Stimulated activated naive CD8-positive, alpha-beta T cell treated with anti-CD3 and anti-CD28 coated beads, Interleukin-15, amount 100 ng/mL, for 72 hours (primary cell): Measurements from ENCODE around the gene VEGFB.

Experiments used
- ATAC-seq: fragments of 150-1000 bp; cut with Tn5 transposase; 2 replicates; pipeline ENCODE4 v1.10.0; 2021; ENCODE audit warnings: mild to moderate bottlenecking, moderate library complexity
- DNase-seq, 2 donors: peaks; one replicate each; pipeline ENCODE4 v3.0.0; 2021 to 2022
- H3K27ac Mint-ChIP-seq, 2 donors: one replicate each; pipeline ENCODE4 v1.8.0; 2022; ENCODE audit warnings: mild to moderate bottlenecking in 2 of 2, mixed read lengths in 2 of 2, moderate library complexity in 2 of 2
- H3K27me3 Mint-ChIP-seq: one replicate; pipeline ENCODE4 v1.8.0; 2022; ENCODE audit warnings: mixed read lengths
- H3K4me1 Mint-ChIP-seq: one replicate; pipeline ENCODE4 v1.8.0; 2022; ENCODE audit warnings: mild to moderate bottlenecking, mixed read lengths
- H3K4me3 Mint-ChIP-seq, 2 donors: one replicate each; pipeline ENCODE4 v1.8.0; 2022; ENCODE audit warnings: mild to moderate bottlenecking in 2 of 2, mixed read lengths in 2 of 2, moderate library complexity in 1 of 2
- H3K9me3 Mint-ChIP-seq, 2 donors: one replicate each; pipeline ENCODE4 v1.8.0; 2022; ENCODE audit warnings: mixed read lengths in 2 of 2

The VEGFB gene, protein sequence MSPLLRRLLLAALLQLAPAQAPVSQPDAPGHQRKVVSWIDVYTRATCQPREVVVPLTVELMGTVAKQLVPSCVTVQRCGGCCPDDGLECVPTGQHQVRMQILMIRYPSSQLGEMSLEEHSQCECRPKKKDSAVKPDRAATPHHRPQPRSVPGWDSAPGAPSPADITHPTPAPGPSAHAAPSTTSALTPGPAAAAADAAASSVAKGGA

GRCh38 chr11:64233913-64234586, at the start of gene VEGFB:
Gene VEGFB (plus strand): TSS chr11:64234584. CDS start chr11:64234834, 250 bp downstream.
- Mint-ChIP-seq H3K4me3 (peak within 1 kb of the TSS; percentile 90 to 96), H3K9me3 (no peaks in the 10 kb centered on the region), H3K27me3 (no peaks in the 10 kb centered on the region), H3K4me1 (peaks cover 85% of the 10 kb centered on the region), H3K27ac (peak within 1 kb of the TSS; percentile 26 to 77)
- DNase-seq (peak; percentile 67 to 70), ATAC-seq (peak; percentile 63)

- Mint-ChIP-seq H3K9me3 (no peaks in the 10 kb centered on the region), H3K4me3 (peak overlapping the region; percentile 98 to 100), H3K27ac (peak overlapping the region; percentile 100), H3K4me1 (peaks cover 65% of the 10 kb centered on the region), H3K27me3 (no peaks in the 10 kb centered on the region)
- DNase-seq (no peak), ATAC-seq (no peak)
These were observed 49.1 kb upstream of the VEGFB start for GRCh38 chr11:64185175-64185692.

GRCh38 chr11:64185693-64186491, 48.5 kb upstream of the VEGFB start, which contains the start of gene STIP1:
Gene STIP1 (plus strand): TSS chr11:64186171. CDS start chr11:64186262, 91 bp downstream.
- Mint-ChIP-seq H3K4me3 (peak within 1 kb of the TSS; percentile 98 to 100), H3K27me3 (no peaks in the 10 kb centered on the region), H3K9me3 (no peaks in the 10 kb centered on the region), H3K4me1 (peaks cover 66% of the 10 kb centered on the region), H3K27ac (peak within 1 kb of the TSS; percentile 100)
- ATAC-seq: peak; percentile 88
- DNase-seq: peak; percentile 99 to 100

DNA sequence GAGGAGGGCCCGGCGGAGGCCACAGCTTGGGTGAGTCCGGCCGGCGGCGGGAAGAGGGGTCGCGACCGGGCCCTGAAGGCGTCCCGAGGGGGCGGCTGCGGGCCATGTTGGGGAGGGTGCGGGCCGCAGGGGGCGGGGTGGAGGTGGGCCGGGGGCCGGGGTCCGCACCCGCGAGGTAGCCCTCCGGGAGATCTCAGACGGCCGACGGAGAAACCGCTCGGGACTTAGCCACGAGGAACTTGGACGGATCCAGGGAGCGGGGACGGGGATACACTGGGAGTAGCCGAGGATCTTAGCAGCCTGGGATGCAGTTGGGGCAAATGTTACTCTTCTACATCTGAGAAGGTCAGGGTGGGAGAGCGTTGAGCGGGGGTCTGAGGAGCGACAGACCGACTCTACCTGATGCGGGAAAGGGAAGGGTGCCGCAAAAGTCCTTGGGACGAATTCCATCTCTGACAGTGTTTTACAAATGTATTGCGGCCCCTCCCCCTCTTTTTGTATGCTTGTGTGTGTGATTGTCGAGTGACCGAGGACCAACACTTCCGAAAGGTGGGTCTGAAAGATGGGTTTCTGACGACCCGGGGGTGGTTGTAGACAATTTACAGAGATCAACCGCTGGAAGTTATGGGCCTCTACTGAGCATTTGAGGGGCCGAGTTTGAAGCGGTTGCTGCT, 47.8 kb upstream of the VEGFB start:
- Mint-ChIP-seq H3K4me3 (no peak overlapping the region), H3K9me3 (no peaks in the 10 kb centered on the region), H3K4me1 (peaks cover 63% of the 10 kb centered on the region), H3K27me3 (no peaks in the 10 kb centered on the region), H3K27ac (peak overlapping the region in 1 of 2 donors; percentile 100)
- no peak for ATAC-seq
- peak; percentile 63 to 81 for DNase-seq

GRCh38 chr11:64192434-64192833, 42.0 kb upstream of the VEGFB start:
- peaks cover 56% of the 10 kb centered on the region for H3K4me1 Mint-ChIP-seq
- no peaks in the 10 kb centered on the region for H3K27me3 Mint-ChIP-seq
- H3K27ac Mint-ChIP-seq: no peak overlapping the region
- no peak for ATAC-seq
- H3K9me3 Mint-ChIP-seq: no peaks in the 10 kb centered on the region
- DNase-seq: no peak
- no peak overlapping the region for H3K4me3 Mint-ChIP-seq

- H3K27me3 Mint-ChIP-seq: no peaks in the 10 kb centered on the region
- no peaks in the 10 kb centered on the region for H3K9me3 Mint-ChIP-seq
- peaks cover 35% of the 10 kb centered on the region for H3K4me1 Mint-ChIP-seq
- ATAC-seq (no peak), DNase-seq (no peak)
- H3K27ac Mint-ChIP-seq: peak overlapping the region in 1 of 2 donors; percentile 27
- no peak overlapping the region for H3K4me3 Mint-ChIP-seq
These were observed 37.8 kb upstream of the VEGFB start for GRCh38 chr11:64196626-64197025.

DNA sequence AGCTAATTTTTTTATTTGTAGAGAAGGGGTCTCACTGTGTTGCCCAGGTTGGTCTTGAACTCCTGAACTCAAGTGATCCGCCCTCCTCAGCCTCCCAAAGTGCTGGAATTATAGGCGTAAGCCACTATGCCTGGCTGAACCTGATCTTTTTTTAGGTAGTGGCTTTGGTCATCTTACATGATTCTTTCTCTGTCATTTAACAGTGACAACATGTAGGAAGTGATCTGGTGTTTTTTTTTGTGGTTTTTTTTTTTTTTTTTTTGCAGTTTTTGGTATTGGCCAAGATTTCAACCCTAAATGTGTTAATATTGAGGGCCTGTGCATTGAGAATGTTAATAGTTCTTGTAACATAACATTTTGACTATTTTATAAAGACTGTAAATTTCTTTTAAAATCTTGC, 35.9 kb upstream of the VEGFB start:
- Mint-ChIP-seq H3K4me1 (peaks cover 34% of the 10 kb centered on the region), H3K27ac (no peak overlapping the region), H3K4me3 (no peak overlapping the region), H3K27me3 (no peaks in the 10 kb centered on the region), H3K9me3 (no peaks in the 10 kb centered on the region)
- no peak for ATAC-seq
- DNase-seq: no peak

DNA sequence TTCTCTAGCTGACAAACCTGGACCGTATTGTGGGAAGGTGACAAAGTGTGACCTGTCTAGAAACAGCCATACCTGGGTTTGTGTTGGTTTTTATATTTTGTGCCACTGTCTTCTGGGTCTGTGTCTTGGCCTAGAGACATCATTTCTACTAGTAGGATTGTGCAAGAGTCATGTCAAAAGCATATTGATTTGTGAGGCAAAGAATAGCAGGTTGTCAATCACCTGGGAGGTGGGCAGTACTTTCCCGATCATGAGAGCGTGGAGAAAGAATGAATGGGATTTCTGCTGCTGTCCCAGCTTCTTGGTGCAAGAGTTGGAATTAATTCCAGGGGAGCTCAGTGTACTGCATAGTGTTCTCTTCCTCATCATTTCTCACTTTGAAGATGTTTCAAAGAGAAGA, 32.8 kb upstream of the VEGFB start:
- peaks cover 55% of the 10 kb centered on the region for H3K4me1 Mint-ChIP-seq
- no peak overlapping the region for H3K27ac Mint-ChIP-seq
- H3K4me3 Mint-ChIP-seq: no peak overlapping the region
- DNase-seq (no peak), ATAC-seq (no peak)
- no peaks in the 10 kb centered on the region for H3K27me3 Mint-ChIP-seq
- no peaks in the 10 kb centered on the region for H3K9me3 Mint-ChIP-seq

DNA sequence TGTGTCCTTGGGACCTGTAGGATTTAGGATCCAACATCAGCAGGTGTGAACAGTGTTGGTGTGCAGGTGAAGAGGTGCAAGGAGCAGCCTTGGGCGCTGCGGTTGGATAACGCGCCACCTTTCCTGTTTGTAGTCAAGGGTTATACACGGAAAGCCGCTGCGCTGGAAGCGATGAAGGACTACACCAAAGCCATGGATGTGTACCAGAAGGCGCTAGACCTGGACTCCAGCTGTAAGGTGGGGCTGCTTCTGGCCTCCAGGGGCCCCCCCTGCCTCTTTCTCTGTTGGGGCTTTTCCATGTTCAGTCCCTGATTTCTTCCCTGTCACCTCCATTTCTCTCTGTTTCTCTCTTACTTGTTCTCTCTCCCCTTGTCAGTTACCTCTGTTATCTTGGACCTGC, 31.4 kb upstream of the VEGFB start:
- no peak overlapping the region for H3K4me3 Mint-ChIP-seq

GRCh38 chr11:64203421-64204079, 30.8 kb upstream of the VEGFB start:
- Mint-ChIP-seq H3K27ac (peak overlapping the region; percentile 19 to 85), H3K4me3 (no peak overlapping the region)

More for the DNA sequence above, 31.4 kb upstream of the VEGFB start:
- H3K27ac Mint-ChIP-seq: peak overlapping the region; percentile 19 to 48
- H3K9me3 Mint-ChIP-seq: no peaks in the 10 kb centered on the region
- no peaks in the 10 kb centered on the region for H3K27me3 Mint-ChIP-seq
- DNase-seq (no peak), ATAC-seq (no peak)
- H3K4me1 Mint-ChIP-seq: peaks cover 53% of the 10 kb centered on the region

GRCh38 chr11:64204080-64204440, 30.3 kb upstream of the VEGFB start:
- H3K27me3 Mint-ChIP-seq: no peaks in the 10 kb centered on the region
- peak overlapping the region; percentile 52 to 85 for H3K27ac Mint-ChIP-seq
- DNase-seq (no peak), ATAC-seq (no peak)
- no peaks in the 10 kb centered on the region for H3K9me3 Mint-ChIP-seq
- H3K4me1 Mint-ChIP-seq: peaks cover 64% of the 10 kb centered on the region
- H3K4me3 Mint-ChIP-seq: no peak overlapping the region

More at GRCh38 chr11:64203421-64204079, 30.8 kb upstream of the VEGFB start:
- H3K9me3 Mint-ChIP-seq: no peaks in the 10 kb centered on the region
- peaks cover 59% of the 10 kb centered on the region for H3K4me1 Mint-ChIP-seq
- no peak for ATAC-seq
- no peak for DNase-seq
- H3K27me3 Mint-ChIP-seq: no peaks in the 10 kb centered on the region

DNA sequence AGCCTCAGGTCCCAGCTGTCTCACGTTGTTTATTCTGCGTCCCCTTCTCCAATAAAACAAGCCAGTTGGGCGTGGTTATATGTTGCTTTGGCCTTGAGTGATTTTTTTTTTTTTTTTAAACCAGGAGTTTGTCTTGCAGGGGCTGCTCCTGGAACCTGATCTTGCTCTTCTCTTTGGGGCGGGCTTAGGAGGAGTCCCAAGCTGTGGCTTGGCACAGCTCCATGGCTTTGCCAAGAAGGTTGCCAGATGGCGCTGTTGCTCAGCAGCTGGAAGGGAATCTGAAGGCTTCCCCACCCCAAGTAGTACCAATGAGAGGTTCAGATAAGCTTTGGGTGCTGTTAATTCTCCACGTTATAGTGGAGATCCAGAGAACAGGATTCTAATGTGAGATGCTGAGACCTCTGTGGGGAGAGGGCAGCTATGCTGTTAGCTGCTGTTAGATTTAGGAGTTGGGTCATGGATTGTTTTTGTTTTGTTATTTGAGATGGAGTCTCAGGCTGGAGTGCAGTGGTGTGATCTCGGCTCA, 29.9 kb upstream of the VEGFB start:
- Mint-ChIP-seq H3K27me3 (no peaks in the 10 kb centered on the region), H3K9me3 (no peaks in the 10 kb centered on the region), H3K27ac (peak overlapping the region; percentile 52 to 85), H3K4me1 (peaks cover 68% of the 10 kb centered on the region), H3K4me3 (peak overlapping the region; percentile 66 to 91)
- ATAC-seq: peak; percentile 24
- DNase-seq: peak; percentile 61 to 79

DNA sequence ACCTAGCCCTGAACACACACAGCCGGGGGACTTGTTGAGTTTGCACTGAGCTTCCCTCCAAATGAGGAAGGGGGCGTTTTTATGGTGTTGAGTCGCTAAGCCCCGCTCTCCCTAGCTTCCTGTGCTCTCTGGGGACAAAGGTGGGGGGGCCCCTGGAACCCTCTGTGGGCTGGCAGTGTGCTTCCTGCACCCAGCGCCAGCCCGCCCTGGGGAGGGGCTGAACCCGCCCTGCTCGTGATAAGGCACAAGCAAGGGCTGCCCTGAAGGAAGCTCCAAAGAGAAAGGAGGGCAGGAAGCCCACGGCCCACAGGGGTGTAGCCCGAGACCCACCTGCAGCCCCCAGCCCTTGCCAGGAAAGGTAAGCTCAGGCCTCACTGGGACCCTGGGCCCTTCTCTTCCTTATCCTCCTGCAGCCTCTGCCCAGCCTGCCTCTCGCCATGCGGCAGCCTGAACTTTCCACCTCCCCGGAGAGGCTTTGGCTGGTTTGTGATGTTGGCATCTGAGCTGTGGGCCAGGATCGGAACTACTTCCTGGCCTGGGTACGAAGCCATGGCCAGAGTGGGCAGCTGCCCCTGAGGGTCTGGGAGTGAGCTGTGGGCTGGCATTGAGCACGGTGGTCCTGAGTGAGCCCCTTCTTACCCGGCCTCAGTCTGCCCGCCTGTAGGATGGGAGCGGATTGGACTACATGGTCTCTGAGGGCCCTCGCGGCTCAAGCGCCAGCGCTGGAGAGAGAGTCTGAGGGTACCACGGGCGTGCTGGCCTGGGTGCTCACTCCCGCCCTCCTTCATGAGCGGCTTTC, 27.7 kb upstream of the VEGFB start, which contains the start of gene FERMT3:
TSS of gene FERMT3 (plus strand) at position 265 of the 799 bp plus-strand sequence. CDS start 644 bp downstream, outside the sequence.
- peak within 1 kb of the TSS; percentile 90 to 91 for H3K4me3 Mint-ChIP-seq
- no peaks in the 10 kb centered on the region for H3K9me3 Mint-ChIP-seq
- no peaks in the 10 kb centered on the region for H3K27me3 Mint-ChIP-seq
- peak within 1 kb of the TSS; percentile 97 for H3K27ac Mint-ChIP-seq
- ATAC-seq (peak; percentile 75), DNase-seq (peak; percentile 57 to 85)
- H3K4me1 Mint-ChIP-seq: peaks cover 77% of the 10 kb centered on the region
